Caco-2 (cell line): ENCODE data around the gene PDS5B. TPM values are rescaled to one million over a fixed set of nuclear protein-coding genes. Genes with fewer than 3 reads are reported as not detected.

ENCODE experiments used
- BruUV-seq: library from RNA; stranded (reverse); fragments of 400-500 nt; replicated peaks from 2 replicates; lab custom pipeline; 2021; lab: Mats Ljungman, UMichigan
- CTCF ChIA-PET: fragments of 300-600 bp; sonication (Branson Sonifier 250); formaldehyde crosslinking; loops from one replicate; lab custom pipeline; 2022; ENCODE audit warnings: antibody characterized with exemption; lab: Charles Lee
- POLR2A ChIA-PET: fragments of 300-600 bp; sonication (Branson Sonifier 250); formaldehyde crosslinking; loops from one replicate; lab custom pipeline; 2022; ENCODE audit warnings: antibody characterized with exemption; lab: Charles Lee
- DNase-seq, 2 experiments: peaks; one replicate each; pipeline versions ENCODE4 v3.0.0 to v3.0.0-alpha.2; 2020 to 2022
- H3K27me3 ChIP-seq: replicated peaks from 2 replicates; pipeline ENCODE4 v1.6.0; 2011; ENCODE audit warnings: low read length; ENCODE audit not compliant: control insufficient read depth, insufficient read depth
- H3K36me3 ChIP-seq: 2 replicates; pipeline ENCODE4 v1.5.1; 2011; ENCODE audit warnings: low read length; ENCODE audit not compliant: control insufficient read depth, insufficient read depth
- H3K4me1 ChIP-seq: fragments of 250-450 bp; sonication (Bioruptor Pico); 2 replicates; pipeline ENCODE4 v1.5.1; 2020; ENCODE audit warnings: mild to moderate bottlenecking
- H3K4me3 ChIP-seq: 2 replicates; pipeline ENCODE4 v1.5.1; 2011; ENCODE audit warnings: low read depth, mild to moderate bottlenecking, control low read depth, low read length
- H3K9me3 ChIP-seq: fragments of 250-450 bp; sonication (Bioruptor Pico); 2 replicates; pipeline ENCODE4 v1.5.1; 2020; ENCODE audit warnings: mild to moderate bottlenecking, moderate library complexity
- H3K27ac Mint-ChIP-seq: one replicate; pipeline ENCODE4 v1.8.0; 2022; ENCODE audit warnings: mixed read lengths; ENCODE audit not compliant: unreplicated experiment
- H3K27me3 Mint-ChIP-seq: one replicate; pipeline ENCODE4 v1.8.0; 2022; ENCODE audit warnings: mixed read lengths; ENCODE audit not compliant: insufficient read depth, unreplicated experiment
- H3K36me3 Mint-ChIP-seq: one replicate; pipeline ENCODE4 v1.8.0; 2022; ENCODE audit warnings: mild to moderate bottlenecking, mixed read lengths; ENCODE audit not compliant: insufficient read depth, unreplicated experiment
- H3K4me1 Mint-ChIP-seq: one replicate; pipeline ENCODE4 v1.8.0; 2022; ENCODE audit warnings: low read depth, mixed read lengths; ENCODE audit not compliant: unreplicated experiment
- H3K4me3 Mint-ChIP-seq: one replicate; pipeline ENCODE4 v1.8.0; 2022; ENCODE audit warnings: mild to moderate bottlenecking, moderate library complexity, mixed read lengths; ENCODE audit not compliant: unreplicated experiment
- H3K9me3 Mint-ChIP-seq: one replicate; pipeline ENCODE4 v1.8.0; 2022; ENCODE audit warnings: mixed read lengths; ENCODE audit not compliant: unreplicated experiment
- intact Hi-C: fragments of 100-400 bp; cut with micrococcal nuclease; formaldehyde crosslinking; loops from one replicate; pipeline ENCODE4 v1.10.0; 2022; ENCODE audit not compliant: unreplicated experiment
- total RNA-seq: library from RNA; stranded (reverse); gene quantifications from 2 replicates; pipeline ENCODE4 v1.2.3, GENCODE V29; 2022
- TF ChIP-seq, protein P1 (sequence below), 2 experiments: fragments of 200-600 bp in 1 of 2; IDR thresholded peaks; 1 replicate in 1 of 2; 2 replicates in 1 of 2; pipeline versions ENCODE4 v1.5.1 to v1.8.0; 2011 to 2022; ENCODE audit warnings: antibody characterized with exemption in 1 of 2, control low read depth in 1 of 2, inconsistent platforms in 1 of 2, low read depth in 1 of 2, low read length in 1 of 2, mild to moderate bottlenecking in 1 of 2, moderate library complexity in 1 of 2; ENCODE audit not compliant: insufficient read depth in 1 of 2, severe bottlenecking in 1 of 2, unreplicated experiment in 1 of 2

The PDS5B gene
- total RNA-seq, 1 experiment from 2014 or later: 54.9 TPM

DNA sequence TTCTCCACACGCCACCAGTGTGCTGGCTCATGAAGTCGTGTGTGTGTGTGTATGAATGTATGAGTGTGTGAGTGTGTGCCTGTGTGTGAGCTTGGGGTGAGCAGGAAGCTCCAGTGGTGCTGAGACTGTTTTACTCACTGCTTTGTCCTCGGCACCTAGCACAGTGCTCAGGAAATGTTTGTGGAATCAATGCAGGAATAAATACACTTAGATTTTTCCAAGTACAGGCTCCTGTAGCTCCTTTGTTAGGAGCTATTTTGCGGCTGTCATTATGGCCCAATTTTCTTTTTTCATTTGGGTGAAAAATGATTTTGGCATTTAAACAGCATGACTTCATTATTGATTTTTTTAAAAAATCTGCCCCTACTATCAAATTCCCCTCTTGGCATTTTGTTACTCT, 236.5 kb downstream of the PDS5B start:
- DNase-seq: no peak
- H3K27me3 ChIP-seq: no peaks in the 10 kb centered on the region
- TF ChIP-seq, protein P1, sequence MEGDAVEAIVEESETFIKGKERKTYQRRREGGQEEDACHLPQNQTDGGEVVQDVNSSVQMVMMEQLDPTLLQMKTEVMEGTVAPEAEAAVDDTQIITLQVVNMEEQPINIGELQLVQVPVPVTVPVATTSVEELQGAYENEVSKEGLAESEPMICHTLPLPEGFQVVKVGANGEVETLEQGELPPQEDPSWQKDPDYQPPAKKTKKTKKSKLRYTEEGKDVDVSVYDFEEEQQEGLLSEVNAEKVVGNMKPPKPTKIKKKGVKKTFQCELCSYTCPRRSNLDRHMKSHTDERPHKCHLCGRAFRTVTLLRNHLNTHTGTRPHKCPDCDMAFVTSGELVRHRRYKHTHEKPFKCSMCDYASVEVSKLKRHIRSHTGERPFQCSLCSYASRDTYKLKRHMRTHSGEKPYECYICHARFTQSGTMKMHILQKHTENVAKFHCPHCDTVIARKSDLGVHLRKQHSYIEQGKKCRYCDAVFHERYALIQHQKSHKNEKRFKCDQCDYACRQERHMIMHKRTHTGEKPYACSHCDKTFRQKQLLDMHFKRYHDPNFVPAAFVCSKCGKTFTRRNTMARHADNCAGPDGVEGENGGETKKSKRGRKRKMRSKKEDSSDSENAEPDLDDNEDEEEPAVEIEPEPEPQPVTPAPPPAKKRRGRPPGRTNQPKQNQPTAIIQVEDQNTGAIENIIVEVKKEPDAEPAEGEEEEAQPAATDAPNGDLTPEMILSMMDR (IDR thresholded peaks at IDR 0.05; ENCODE audit: insufficient read depth in 1 of 2, low read depth in 1 of 2, low read length in 1 of 2, severe bottlenecking in 1 of 2, unreplicated experiment in 1 of 2): no peak
- BruUV-seq: no TSS peak
- H3K36me3 Mint-ChIP-seq: no peaks in the 10 kb centered on the region
- POLR2A ChIA-PET: no interaction called here
- H3K9me3 ChIP-seq: no peaks in the 10 kb centered on the region
- no peaks in the 10 kb centered on the region for H3K36me3 ChIP-seq
- H3K4me3 ChIP-seq: no peak overlapping the region
- no peaks in the 10 kb centered on the region for H3K27me3 Mint-ChIP-seq
- intact Hi-C loops: no loop called here
- CTCF ChIA-PET: no interaction called here
- H3K4me1 ChIP-seq: peaks cover 24% of the 10 kb centered on the region
- H3K27ac Mint-ChIP-seq: no peak overlapping the region
- no peak overlapping the region for H3K4me3 Mint-ChIP-seq
- H3K9me3 Mint-ChIP-seq: no peaks in the 10 kb centered on the region
- peaks cover 16% of the 10 kb centered on the region for H3K4me1 Mint-ChIP-seq

DNA sequence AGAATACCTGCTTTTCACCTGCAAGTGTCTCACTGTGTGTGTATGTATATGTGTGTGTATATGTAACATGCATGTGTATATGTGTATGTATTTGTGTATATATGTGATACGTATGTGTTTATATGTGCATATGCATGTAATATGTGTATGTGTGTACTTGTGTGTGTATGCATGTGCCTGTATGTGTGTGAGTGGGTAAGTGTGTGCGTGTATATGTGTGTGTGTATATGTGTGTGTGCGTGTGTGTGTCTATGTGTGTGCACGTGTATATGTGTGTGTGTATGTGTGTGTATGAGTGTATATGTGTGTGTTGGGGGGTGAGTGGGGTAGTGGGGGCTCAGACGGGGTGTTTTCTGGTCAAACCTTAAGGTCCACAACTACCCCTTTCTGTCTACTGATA, 237.3 kb downstream of the PDS5B start:
- Histone ChIP-seq H3K9me3 (no peaks in the 10 kb centered on the region), H3K4me1 (peaks cover 24% of the 10 kb centered on the region), H3K4me3 (no peak overlapping the region), H3K27me3 (no peaks in the 10 kb centered on the region), H3K36me3 (no peaks in the 10 kb centered on the region)
- no TSS peak for BruUV-seq
- no peaks in the 10 kb centered on the region for H3K9me3 Mint-ChIP-seq
- no peak for DNase-seq
- H3K27ac Mint-ChIP-seq: peak overlapping the region; percentile 85
- POLR2A ChIA-PET: no interaction called here
- TF ChIP-seq, protein P1 (IDR thresholded peaks at IDR 0.05; ENCODE audit: insufficient read depth in 1 of 2, low read depth in 1 of 2, low read length in 1 of 2, severe bottlenecking in 1 of 2, unreplicated experiment in 1 of 2): no peak
- H3K4me1 Mint-ChIP-seq: peaks cover 17% of the 10 kb centered on the region
- H3K36me3 Mint-ChIP-seq: no peaks in the 10 kb centered on the region
- peak overlapping the region; percentile 5 for H3K4me3 Mint-ChIP-seq
- CTCF ChIA-PET: no interaction called here
- intact Hi-C loops: no loop called here
- H3K27me3 Mint-ChIP-seq: no peaks in the 10 kb centered on the region

DNA sequence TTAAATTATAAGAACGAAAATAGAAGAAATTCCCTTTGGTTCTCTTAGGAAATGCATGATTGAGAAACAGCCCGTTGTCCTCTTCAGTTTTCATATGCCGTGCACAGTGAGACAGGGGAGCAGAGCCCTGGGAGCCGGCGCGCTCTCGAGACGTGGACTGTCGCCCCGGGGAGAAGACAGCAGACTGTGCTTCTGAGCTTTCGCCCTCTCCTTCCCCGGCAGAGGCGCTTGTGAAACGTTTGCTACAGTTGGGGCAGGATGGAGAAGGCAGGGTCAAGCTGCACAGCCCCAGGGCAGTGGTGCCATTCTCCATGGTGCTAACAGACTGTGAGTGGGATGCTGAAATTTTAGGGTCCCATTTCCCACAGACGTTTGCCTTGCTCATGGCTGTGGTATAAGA, 237.8 kb downstream of the PDS5B start:
- H3K4me3 ChIP-seq: no peak overlapping the region
- ChIA-PET CTCF (interaction anchor here (0.5 to 0.9 kb wide), 2 partner anchors 189 to 395 kb away, joined by 3 read pairs; no protein-coding TSS in a partner anchor), POLR2A (no interaction called here)
- peaks cover 28% of the 10 kb centered on the region for H3K4me1 ChIP-seq
- Mint-ChIP-seq H3K27ac (peak overlapping the region; percentile 85), H3K36me3 (no peaks in the 10 kb centered on the region), H3K9me3 (no peaks in the 10 kb centered on the region), H3K4me3 (peak overlapping the region; percentile 64), H3K4me1 (peaks cover 22% of the 10 kb centered on the region), H3K27me3 (no peaks in the 10 kb centered on the region)
- TF ChIP-seq, protein P1 (IDR thresholded peaks at IDR 0.05; ENCODE audit: insufficient read depth in 1 of 2, low read depth in 1 of 2, low read length in 1 of 2, severe bottlenecking in 1 of 2, unreplicated experiment in 1 of 2): no peak
- BruUV-seq: TSS peak; percentile 100
- intact Hi-C loops: no loop called here
- H3K27me3 ChIP-seq: no peaks in the 10 kb centered on the region
- H3K9me3 ChIP-seq: no peaks in the 10 kb centered on the region
- no peaks in the 10 kb centered on the region for H3K36me3 ChIP-seq
- DNase-seq: peak in 1 of 2 experiments; percentile 7
